GM19324 (cell line): ENCODE data around the gene NT5C2.
"Not testable (repeated sequence)": the region's sequence is repeated elsewhere in the genome, so short reads cannot be mapped to it uniquely, and the experiment has no call there.

Experiments used
- ATAC-seq: cut with Tn5 transposase; IDR thresholded peaks from one replicate; pipeline ENCODE4 v1.9.1; 2021; ENCODE audit warnings: mild to moderate bottlenecking, moderate library complexity; ENCODE audit not compliant: unreplicated experiment, low FRiP score

Gene NT5C2

GRCh38 chr10:103067099-103067477, 126.0 kb downstream of the NT5C2 start:
- ATAC-seq = not testable (repeated sequence)

GRCh38 chr10:103066141-103067098, 126.7 kb downstream of the NT5C2 start:
- no peak for ATAC-seq

GRCh38 chr10:103064956-103065355, 128.1 kb downstream of the NT5C2 start:
- no peak for ATAC-seq

DNA sequence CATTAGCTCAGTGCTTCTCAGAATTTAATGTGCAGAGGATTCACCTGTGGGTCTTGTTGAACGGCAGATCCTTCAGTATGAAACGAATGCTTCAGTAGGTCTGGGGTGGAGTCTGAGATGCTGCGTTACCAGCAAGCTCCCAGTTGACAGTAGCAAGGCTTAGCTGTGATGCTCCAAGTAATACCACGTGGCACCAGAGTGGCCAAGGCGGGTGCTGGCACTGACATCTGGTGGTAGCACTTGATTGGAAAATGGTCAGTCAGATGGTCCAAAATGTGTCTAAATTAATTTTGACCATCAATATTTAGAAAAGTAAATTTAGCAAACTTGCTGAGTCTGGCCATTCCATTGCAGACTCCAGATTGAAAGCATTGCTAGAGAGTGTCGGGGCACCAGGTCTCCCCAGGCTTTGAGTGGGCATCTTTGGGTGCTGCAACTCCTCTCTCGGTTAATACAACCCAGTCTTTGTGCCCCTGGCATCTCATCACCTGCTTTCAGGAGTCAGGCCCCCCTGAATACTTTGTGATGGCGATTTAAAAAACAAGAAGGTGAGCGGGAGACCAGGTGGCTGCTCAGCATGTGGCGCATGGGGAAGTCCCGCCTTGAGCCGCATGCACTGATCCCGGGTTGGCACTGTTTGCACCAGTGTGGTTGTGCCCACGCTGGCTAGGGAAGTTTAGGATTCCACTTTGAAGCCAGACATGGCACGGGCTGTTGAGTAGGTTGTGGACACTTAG, 130.1 kb downstream of the NT5C2 start:
- no peak for ATAC-seq

DNA sequence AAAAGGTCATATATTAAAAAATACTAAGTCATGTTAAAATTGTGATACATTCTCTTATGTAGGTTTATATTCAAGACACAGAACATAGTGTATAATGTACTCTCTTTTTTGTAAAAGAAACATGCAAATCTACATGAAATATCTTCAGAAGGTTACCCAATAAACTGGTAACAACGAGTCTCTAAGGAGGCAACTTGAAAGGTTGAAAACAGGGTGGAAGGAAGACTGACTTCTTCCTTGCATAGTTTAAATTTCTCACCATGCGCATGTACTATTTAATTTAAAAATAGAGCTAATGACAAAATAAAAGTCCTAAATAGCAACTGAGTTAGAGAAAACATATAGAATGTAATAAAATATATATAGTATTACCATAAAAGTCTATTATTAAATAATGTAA, 132.5 kb downstream of the NT5C2 start:
- no peak for ATAC-seq

DNA sequence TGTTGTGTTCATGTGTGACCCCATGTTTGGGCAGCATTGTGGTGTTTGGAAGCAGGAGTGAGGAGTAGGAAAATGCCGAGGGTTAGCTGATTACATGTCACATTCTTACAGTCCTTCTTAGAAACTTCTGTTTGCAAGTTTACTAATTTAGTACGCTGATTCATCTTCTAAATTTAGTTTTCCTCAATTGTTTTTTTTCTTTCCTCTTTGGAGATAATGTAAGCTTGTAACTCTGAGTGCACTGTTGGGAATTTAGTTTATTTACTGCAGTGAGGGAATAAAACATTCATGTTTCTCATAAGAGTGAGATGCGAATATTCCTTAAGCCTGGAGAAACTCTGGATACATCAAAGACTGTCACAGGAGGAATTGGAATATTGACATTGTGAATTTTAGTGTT, 135.0 kb downstream of the NT5C2 start:
- no peak for ATAC-seq

- no peak for ATAC-seq
Measured at GRCh38 chr10:103055105-103055504, 138.0 kb downstream of the NT5C2 start.

DNA sequence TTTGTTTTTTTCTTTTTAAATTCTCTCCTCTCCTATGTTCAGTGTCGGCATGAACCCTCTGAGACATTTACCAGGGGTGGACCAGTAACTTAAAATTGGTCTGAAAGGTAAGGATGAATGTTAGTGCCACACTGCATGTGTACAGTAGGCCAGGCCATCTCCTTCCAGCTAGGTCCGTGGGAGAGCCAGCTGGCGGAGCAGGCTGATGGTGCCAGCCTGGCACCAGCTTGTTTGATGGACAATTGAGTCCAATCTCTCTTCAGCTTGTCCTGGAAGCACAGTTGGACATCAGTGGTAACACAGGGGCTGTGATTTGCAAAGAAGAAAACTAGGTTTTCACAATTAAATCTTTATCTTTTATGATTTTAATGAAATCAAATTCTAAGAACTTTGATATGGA, 138.5 kb downstream of the NT5C2 start:
- ATAC-seq = no peak

- peak; percentile 70 for ATAC-seq
Measured at GRCh38 chr10:103053659-103054581, 139.2 kb downstream of the NT5C2 start.

GRCh38 chr10:103049237-103049636, 143.8 kb downstream of the NT5C2 start:
- no peak for ATAC-seq

- no peak for ATAC-seq
Measured at GRCh38 chr10:103047381-103047780, 145.7 kb downstream of the NT5C2 start.

GRCh38 chr10:103045961-103046360, 147.1 kb downstream of the NT5C2 start:
- no peak for ATAC-seq

DNA sequence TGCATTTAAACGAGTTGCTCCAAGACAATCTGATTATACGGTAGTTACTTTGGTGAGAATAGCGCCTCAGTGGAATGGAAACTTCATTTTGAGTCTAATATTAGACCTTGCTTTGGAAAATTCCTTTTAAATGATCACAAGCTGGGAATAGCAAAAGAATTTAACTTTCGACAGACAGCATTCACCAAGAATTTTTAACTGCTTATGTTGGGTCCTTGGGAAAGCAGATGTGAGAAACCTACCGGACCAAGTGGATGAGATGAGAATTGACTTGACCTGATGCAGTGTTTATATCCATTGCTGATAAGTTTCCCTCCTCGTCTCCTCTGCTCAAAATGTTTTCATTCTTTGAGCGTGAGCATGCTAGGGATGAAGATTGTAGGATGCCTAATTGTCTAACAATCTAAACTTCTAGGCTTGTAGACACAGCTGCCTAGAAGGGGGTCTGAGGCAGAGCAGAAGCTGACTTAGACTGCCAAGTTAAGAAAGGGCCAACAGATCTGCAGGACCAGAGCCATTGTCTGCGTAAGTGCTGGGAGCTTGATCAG, 148.1 kb downstream of the NT5C2 start:
- no peak for ATAC-seq

GRCh38 chr10:103042908-103043307, 150.2 kb downstream of the NT5C2 start:
- no peak for ATAC-seq

GRCh38 chr10:103042129-103042528, 150.9 kb downstream of the NT5C2 start:
- no peak for ATAC-seq

GRCh38 chr10:103041391-103041790, 151.7 kb downstream of the NT5C2 start:
- no peak for ATAC-seq

GRCh38 chr10:103040418-103040817, 152.7 kb downstream of the NT5C2 start:
- ATAC-seq = no peak

DNA sequence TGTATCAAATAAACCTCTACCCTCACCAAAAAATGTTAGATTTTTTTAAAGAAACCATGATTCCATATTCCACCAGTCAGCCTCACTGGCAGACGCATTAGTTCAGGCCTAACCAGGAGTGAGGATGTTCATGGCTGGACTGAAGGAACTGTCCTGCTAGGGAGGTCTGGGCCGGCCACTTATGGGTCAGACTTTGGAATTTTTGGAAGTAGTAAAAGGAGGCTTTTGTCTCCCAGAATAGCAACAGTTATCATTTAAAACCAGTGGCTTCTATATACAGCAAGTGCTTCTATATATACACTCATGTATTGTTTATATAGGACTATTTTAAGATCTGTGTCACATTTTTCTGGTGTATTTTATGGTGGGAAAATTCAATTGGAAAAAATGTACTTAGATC, 154.5 kb downstream of the NT5C2 start:
- no peak for ATAC-seq
